HepG2 (cell line): ENCODE measurements around the gene UFL1. TPM values are rescaled to one million over a fixed set of nuclear protein-coding genes. Genes with fewer than 3 reads are reported as not detected.
A peak's percentile ranks its signal among the peaks of the same experiment; 100 is the strongest.

Experiments used
- CAMTA2 ChIP-seq: sonication (generic); formaldehyde crosslinking; IDR thresholded peaks from 2 replicates; pipeline ENCODE4 v1.4.0; 2020; ENCODE audit warnings: mild to moderate bottlenecking, missing genetic modification reagents, borderline replicate concordance
- CBX1 ChIP-seq: IDR thresholded peaks from one replicate; pipeline ENCODE4 v1.6.1; 2016; ENCODE audit warnings: antibody characterized with exemption, low read depth
- CENPT ChIP-seq: sonication (generic); formaldehyde crosslinking; IDR thresholded peaks from 2 replicates; pipeline ENCODE4 v1.8.0; 2022; ENCODE audit warnings: low read depth, mild to moderate bottlenecking, moderate library complexity, missing genetic modification reagents
- FOXA3 ChIP-seq: IDR thresholded peaks from 2 replicates; pipeline ENCODE4 v1.6.1; 2016; ENCODE audit warnings: missing genetic modification reagents, missing compliant biosample characterization
- GABPA ChIP-seq, 2 experiments: IDR thresholded peaks; 2 replicates each; pipeline ENCODE4 v1.6.1; 2011 to 2016; ENCODE audit warnings: low read depth in 2 of 2, low read length in 1 of 2, missing biosample characterization in 1 of 2, missing genetic modification characterization in 1 of 2
- HNF4A ChIP-seq: sonication (generic); formaldehyde crosslinking; IDR thresholded peaks from 2 replicates; pipeline ENCODE4 v1.4.0; 2020; ENCODE audit warnings: missing genetic modification reagents
- JDP2 ChIP-seq: sonication (generic); formaldehyde crosslinking; IDR thresholded peaks from 2 replicates; pipeline ENCODE4 v1.8.1; 2022; ENCODE audit warnings: missing genetic modification reagents, borderline replicate concordance
- KDM3A ChIP-seq: IDR thresholded peaks from 2 replicates; pipeline ENCODE4 v1.6.1; 2018; ENCODE audit warnings: low read depth, missing compliant biosample characterization
- KDM4B ChIP-seq: sonication (generic); formaldehyde crosslinking; IDR thresholded peaks from 2 replicates; pipeline ENCODE4 v1.4.0; 2020; ENCODE audit warnings: missing genetic modification reagents
- LCORL ChIP-seq, 2 experiments: fragments of 450-650 bp in 1 of 2; sonication (generic) in 1 of 2; formaldehyde crosslinking in 1 of 2; IDR thresholded peaks; 2 replicates each; pipeline versions ENCODE4 v1.5.0 to v1.6.1; 2017 to 2020; ENCODE audit warnings: antibody characterized with exemption in 1 of 2, missing genetic modification reagents in 1 of 2
- NCOA2 ChIP-seq: sonication (generic); formaldehyde crosslinking; IDR thresholded peaks from 2 replicates; pipeline ENCODE4 v1.8.0; 2022; ENCODE audit warnings: inconsistent platforms
- NFKBIZ ChIP-seq: IDR thresholded peaks from 2 replicates; pipeline ENCODE4 v1.6.1; 2018; ENCODE audit warnings: missing genetic modification reagents, missing compliant biosample characterization
- ZGPAT ChIP-seq: IDR thresholded peaks from 2 replicates; pipeline ENCODE4 v1.6.1; 2016; ENCODE audit warnings: mild to moderate bottlenecking
- ZNF296 ChIP-seq: sonication (generic); formaldehyde crosslinking; conservative IDR thresholded peaks from 2 replicates; pipeline ENCODE4 v1.5.0; 2020; ENCODE audit warnings: mild to moderate bottlenecking, missing genetic modification reagents
- ZNF446 ChIP-seq: sonication (generic); formaldehyde crosslinking; IDR thresholded peaks from 2 replicates; pipeline ENCODE4 v1.5.0; 2020; ENCODE audit warnings: mild to moderate bottlenecking, missing genetic modification reagents
- polyA plus RNA-seq, 8 experiments: library from polyadenylated mRNA; depleted of rRNA in 3 of 8; stranded (reverse) in 7 of 8; unstranded in 1 of 8; fragments of >200 nt; fragmentation: Illumina TruSeq in 4 of 8; extraction: Trizol in 4 of 8; gene quantifications; 2 replicates each; pipeline versions ENCODE4 v1.2.1 to v1.2.3, GENCODE V29; 2011 to 2016; ENCODE audit warnings: low read depth in 4 of 8, missing spikeins in 1 of 8, mixed read lengths in 1 of 8; ENCODE audit not compliant: insufficient read depth in 1 of 8
- total RNA-seq, 5 experiments: library from RNA; depleted of rRNA; stranded (reverse); fragments of >200 nt; fragmentation: Illumina TruSeq; extraction: Trizol; gene quantifications; 2 replicates each; pipeline ENCODE4 v1.2.3, GENCODE V29; 2016; ENCODE audit warnings: low read depth in 1 of 5
- TF ChIP-seq, protein P1 (sequence below): sonication (generic); formaldehyde crosslinking; IDR thresholded peaks from 2 replicates; pipeline ENCODE4 v1.4.0; 2020; ENCODE audit warnings: mild to moderate bottlenecking, missing genetic modification reagents
- TF ChIP-seq, protein P2 (sequence below), 2 experiments: sonication (generic) in 1 of 2; formaldehyde crosslinking in 1 of 2; IDR thresholded peaks; 2 replicates each; pipeline versions ENCODE4 v1.5.1 to v1.6.1; 2011 to 2020; ENCODE audit warnings: borderline replicate concordance in 1 of 2, low read depth in 1 of 2, low read length in 1 of 2, mild to moderate bottlenecking in 1 of 2, missing genetic modification reagents in 1 of 2, moderate library complexity in 1 of 2
- TF ChIP-seq, protein P3 (sequence below): sonication (generic); formaldehyde crosslinking; IDR thresholded peaks from 2 replicates; pipeline ENCODE4 v1.8.0; 2022; ENCODE audit warnings: mild to moderate bottlenecking, missing genetic modification reagents, borderline replicate concordance

Gene UFL1
- total and polyA plus RNA-seq, 2 of the 13 experiments (the other 11 are each of a cell fraction or from before 2014, with no cell fraction given), result 8.8 to 24.7 TPM

DNA sequence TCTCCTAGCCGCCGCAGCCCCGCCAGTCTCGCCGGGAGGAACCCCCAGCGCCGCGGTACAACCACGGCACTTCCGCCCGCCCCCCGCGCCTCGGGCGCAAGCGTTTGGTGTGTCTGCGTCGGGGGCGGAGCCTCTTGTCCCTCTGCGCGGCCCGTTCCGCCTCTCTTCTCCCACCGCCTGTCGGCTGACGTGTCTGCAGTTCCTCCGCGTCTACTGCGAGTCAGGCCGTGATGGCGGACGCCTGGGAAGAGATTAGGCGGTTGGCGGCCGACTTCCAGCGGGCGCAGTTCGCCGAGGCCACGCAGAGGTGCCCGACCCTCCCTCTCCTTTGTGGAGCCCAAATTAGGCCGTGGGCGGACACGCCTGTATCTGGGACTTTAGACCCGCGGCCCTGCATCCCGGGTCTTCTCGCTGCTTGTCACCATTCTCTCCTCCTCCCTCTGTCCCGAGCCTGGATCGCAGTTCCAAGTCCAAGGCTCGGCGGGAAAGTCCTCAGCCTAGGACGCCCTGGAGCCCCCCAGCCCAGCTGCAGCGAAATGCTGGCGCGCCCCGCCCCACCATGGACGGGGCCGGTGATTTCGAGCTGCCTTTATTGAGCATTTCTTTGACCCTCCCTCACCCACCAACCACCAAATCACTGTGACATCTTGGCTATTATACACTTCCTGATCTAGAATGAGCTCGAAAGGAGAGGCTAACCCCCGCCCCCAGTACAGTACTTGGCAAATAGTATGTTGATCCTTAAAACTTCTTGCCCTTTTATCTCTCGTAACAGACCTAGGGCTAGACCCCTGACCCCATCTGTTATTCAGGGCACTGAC lies at the start of gene UFL1 (continued):
- TF ChIP-seq, protein P1, sequence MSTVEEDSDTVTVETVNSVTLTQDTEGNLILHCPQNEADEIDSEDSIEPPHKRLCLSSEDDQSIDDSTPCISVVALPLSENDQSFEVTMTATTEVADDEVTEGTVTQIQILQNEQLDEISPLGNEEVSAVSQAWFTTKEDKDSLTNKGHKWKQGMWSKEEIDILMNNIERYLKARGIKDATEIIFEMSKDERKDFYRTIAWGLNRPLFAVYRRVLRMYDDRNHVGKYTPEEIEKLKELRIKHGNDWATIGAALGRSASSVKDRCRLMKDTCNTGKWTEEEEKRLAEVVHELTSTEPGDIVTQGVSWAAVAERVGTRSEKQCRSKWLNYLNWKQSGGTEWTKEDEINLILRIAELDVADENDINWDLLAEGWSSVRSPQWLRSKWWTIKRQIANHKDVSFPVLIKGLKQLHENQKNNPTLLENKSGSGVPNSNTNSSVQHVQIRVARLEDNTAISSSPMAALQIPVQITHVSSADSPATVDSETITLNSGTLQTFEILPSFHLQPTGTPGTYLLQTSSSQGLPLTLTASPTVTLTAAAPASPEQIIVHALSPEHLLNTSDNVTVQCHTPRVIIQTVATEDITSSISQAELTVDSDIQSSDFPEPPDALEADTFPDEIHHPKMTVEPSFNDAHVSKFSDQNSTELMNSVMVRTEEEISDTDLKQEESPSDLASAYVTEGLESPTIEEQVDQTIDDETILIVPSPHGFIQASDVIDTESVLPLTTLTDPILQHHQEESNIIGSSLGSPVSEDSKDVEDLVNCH (CRISPR knock-in tag), result 0 out of 2 replicates have a peak, but pooled peaks have one; percentile 71
- TF ChIP-seq ZGPAT (CRISPR knock-in tag) (peak; percentile 82), HNF4A (CRISPR knock-in tag) (peak; percentile 79), CENPT (CRISPR knock-in tag) (no peak), LCORL (IDR thresholded peaks at IDR 0.05) (peak; percentile 34; the same call in 1 of the 2 replicates), LCORL (CRISPR knock-in tag; IDR thresholded peaks at IDR 0.05) (peak; percentile 90), NCOA2 (CRISPR knock-in tag) (0 out of 2 replicates have a peak, but pooled peaks have one; percentile 6), GABPA (IDR thresholded peaks at IDR 0.05; ENCODE audit: low read depth, low read length) (peak; percentile 37), GABPA (CRISPR knock-in tag; IDR thresholded peaks at IDR 0.05; ENCODE audit: low read depth) (peak; percentile 83), ZNF446 (CRISPR knock-in tag) (no peak), CAMTA2 (CRISPR knock-in tag) (no peak), KDM4B (peak; percentile 51; the same call in 1 of the 2 replicates), ZNF296 (CRISPR knock-in tag) (no peak), JDP2 (no peak), NFKBIZ (CRISPR knock-in tag) (no peak), CBX1 (peak; percentile 77), FOXA3 (peak; percentile 40), KDM3A (CRISPR knock-in tag) (peak; percentile 74)
- TF ChIP-seq, protein P2, sequence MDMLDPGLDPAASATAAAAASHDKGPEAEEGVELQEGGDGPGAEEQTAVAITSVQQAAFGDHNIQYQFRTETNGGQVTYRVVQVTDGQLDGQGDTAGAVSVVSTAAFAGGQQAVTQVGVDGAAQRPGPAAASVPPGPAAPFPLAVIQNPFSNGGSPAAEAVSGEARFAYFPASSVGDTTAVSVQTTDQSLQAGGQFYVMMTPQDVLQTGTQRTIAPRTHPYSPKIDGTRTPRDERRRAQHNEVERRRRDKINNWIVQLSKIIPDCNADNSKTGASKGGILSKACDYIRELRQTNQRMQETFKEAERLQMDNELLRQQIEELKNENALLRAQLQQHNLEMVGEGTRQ (IDR thresholded peaks at IDR 0.05; ENCODE audit: low read depth, low read length), result 0 out of 2 replicates have a peak, but pooled peaks have one; percentile 7
- TF ChIP-seq, protein P2 (CRISPR knock-in tag; IDR thresholded peaks at IDR 0.05; ENCODE audit: borderline replicate concordance), result no peak
- TF ChIP-seq, protein P3, sequence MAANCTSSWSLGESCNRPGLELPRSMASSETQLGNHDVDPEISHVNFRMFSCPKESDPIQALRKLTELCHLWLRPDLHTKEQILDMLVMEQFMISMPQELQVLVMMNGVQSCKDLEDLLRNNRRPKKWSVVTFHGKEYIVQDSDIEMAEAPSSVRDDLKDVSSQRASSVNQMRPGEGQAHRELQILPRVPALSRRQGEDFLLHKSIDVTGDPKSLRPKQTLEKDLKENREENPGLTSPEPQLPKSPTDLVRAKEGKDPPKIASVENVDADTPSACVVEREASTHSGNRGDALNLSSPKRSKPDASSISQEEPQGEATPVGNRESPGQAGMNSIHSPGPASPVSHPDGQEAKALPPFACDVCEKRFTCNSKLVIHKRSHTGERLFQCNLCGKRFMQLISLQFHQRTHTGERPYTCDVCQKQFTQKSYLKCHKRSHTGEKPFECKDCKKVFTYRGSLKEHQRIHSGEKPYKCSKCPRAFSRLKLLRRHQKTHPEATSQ (CRISPR knock-in tag), result peak; percentile 86
